Choroid plexus epithelial cell (primary cell): ENCODE results near the gene CDC5L.
A peak's percentile ranks its signal among the peaks of the same experiment; 100 is the strongest.

ENCODE experiments used
- DNase-seq: peaks from one replicate; pipeline ENCODE4 v3.0.0-alpha.2; 2010; ENCODE audit warnings: low read depth
- H3K4me3 ChIP-seq: 2 replicates; pipeline ENCODE4 v1.5.1; 2011; ENCODE audit warnings: low read depth, mild to moderate bottlenecking, control low read depth, low read length, moderate library complexity
- CTCF ChIP-seq: conservative IDR thresholded peaks from 2 replicates; pipeline ENCODE4 v1.5.1; 2011; ENCODE audit warnings: low read depth, mild to moderate bottlenecking, control low read depth, inconsistent platforms, low read length, moderate library complexity

Gene CDC5L

DNA sequence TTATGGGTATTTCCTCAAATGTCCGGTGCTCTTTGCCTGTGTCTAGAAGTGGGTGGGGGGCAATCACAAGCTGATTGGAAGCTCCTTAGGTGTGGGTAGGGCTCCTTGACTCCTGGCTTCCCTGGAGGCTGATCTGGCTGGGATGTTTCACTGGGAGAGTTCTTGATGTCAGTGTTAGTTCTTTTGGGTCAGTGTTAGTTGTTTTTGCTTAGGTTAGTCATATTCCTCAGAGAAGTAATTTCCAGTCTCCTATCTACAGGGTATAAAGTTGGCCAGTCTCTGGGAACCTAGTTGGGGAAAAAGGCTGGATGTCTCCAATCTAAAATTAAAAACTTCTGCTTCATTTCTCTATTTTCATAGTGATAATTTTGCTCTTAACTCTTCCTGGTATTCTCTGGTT lies 23.6 kb downstream of the CDC5L start:
- peak; percentile 29 for DNase-seq
- H3K4me3 ChIP-seq: no peak overlapping the region
- no peak for TF ChIP-seq CTCF

- no peak for TF ChIP-seq CTCF
- H3K4me3 ChIP-seq: no peak overlapping the region
- no peak for DNase-seq
Observed at GRCh38 chr6:44415449-44415848, 27.9 kb downstream of the CDC5L start.

DNA sequence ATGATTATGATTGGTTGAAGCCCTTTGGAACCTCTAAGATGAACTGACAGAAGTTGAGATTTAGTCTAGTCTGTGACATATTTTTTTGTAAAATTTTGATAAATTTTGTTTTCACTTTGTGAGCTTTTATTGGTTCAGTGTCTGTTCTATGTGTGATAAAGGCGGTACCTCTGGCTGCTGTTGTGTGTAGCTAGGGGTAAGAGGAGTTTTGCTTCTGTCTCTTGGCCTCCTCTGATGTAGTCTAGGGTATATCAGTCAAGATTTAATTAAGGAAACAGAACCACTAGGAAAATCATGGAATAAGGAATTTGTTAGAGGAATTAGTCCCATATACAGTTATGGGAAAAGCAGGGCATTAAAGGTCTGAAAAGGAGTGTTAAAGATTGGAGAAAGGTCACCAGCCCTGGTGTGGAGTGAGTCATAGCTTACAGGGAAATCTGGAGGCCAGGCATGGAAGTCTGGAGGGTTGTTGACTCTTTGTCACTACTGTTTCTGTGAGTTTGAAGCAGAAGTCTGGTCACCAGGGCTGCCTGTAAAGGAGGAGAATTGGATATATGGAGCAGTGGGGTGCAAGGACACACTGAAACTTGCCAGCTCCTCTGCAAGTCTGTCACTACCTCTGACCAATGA lies 28.5 kb downstream of the CDC5L start:
- peak; percentile 31 for DNase-seq
- H3K4me3 ChIP-seq: no peak overlapping the region
- no peak for TF ChIP-seq CTCF

DNA sequence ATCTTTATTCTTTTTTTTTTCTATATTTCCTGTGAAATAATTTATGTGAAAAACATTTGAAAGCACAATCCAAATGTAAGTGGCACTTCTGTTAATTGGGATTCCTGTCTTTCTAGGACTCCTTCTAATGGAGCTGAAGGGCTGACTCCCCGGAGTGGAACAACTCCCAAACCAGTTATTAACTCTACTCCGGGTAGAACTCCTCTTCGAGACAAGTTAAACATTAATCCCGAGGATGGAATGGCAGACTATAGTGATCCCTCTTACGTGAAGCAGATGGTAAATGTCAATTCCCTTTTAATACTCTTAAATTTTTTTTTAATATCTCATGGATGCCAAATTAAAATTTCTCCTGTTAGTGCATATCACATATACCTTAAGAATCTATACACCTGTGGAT lies 35.0 kb downstream of the CDC5L start:
- no peak for TF ChIP-seq CTCF
- no peak for DNase-seq
- no peak overlapping the region for H3K4me3 ChIP-seq

DNA sequence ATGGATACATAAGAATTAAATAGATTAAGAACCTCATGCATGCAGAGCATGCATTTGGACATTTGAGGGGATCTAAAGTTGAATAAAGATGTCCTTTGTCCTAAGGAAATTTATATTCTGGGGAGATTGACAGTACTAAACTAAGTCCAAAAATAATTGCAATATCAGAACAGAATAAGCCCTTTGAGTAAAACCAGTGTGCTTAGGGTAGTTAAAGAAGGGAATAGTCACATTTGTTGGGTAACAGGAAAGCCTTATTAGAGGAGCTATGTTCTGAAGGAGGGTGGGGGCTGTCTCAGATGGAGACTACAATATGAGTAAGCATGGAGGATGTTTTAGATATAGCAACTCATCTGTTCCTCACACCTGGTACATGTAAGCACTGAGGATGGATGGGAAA lies 35.8 kb downstream of the CDC5L start:
- TF ChIP-seq CTCF: no peak
- DNase-seq: no peak
- H3K4me3 ChIP-seq: no peak overlapping the region

- no peak for DNase-seq
- no peak overlapping the region for H3K4me3 ChIP-seq
- no peak for TF ChIP-seq CTCF
Observed at GRCh38 chr6:44425951-44426350, 38.4 kb downstream of the CDC5L start.

- H3K4me3 ChIP-seq: no peak overlapping the region
- TF ChIP-seq CTCF: no peak
- no peak for DNase-seq
Observed at GRCh38 chr6:44428682-44429081, 41.2 kb downstream of the CDC5L start.
